HUES64 (cell line): ENCODE measurements around the gene LIMS1.

Source experiments
- H3K27ac ChIP-seq: 2 replicates; pipeline ENCODE4 v1.7.0; 2013; ENCODE audit warnings: low read depth, low read length, inconsistent platforms
- H3K27me3 ChIP-seq: 2 replicates; pipeline ENCODE4 v1.6.1; 2013; ENCODE audit warnings: mild to moderate bottlenecking, low read length; ENCODE audit not compliant: insufficient read depth
- H3K36me3 ChIP-seq: 2 replicates; pipeline ENCODE4 v1.6.1; 2013; ENCODE audit warnings: mild to moderate bottlenecking, low read length; ENCODE audit not compliant: insufficient read depth
- H3K4me1 ChIP-seq: 2 replicates; pipeline ENCODE4 v1.6.1; 2013; ENCODE audit warnings: mild to moderate bottlenecking, low read length, moderate library complexity; ENCODE audit not compliant: insufficient read depth
- H3K4me3 ChIP-seq: 2 replicates; pipeline ENCODE4 v1.5.1; 2013; ENCODE audit warnings: mild to moderate bottlenecking, low read length, moderate library complexity
- H3K9ac ChIP-seq: 2 replicates; pipeline ENCODE4 v1.6.1; 2013; ENCODE audit warnings: mild to moderate bottlenecking, low read depth, low read length
- H3K9me3 ChIP-seq: 2 replicates; pipeline ENCODE4 v1.6.1; 2013; ENCODE audit warnings: low read depth, low read length; ENCODE audit not compliant: insufficient read depth
- WGBS: fragments of 150-250, 120-280 bp; methylation state at CpG from one replicate; pipeline ENCODE4 v1.1.7; 2013; ENCODE audit warnings: missing lambda C conversion rate; 5-methylcytosine and 5-hydroxymethylcytosine counted together

Gene LIMS1

DNA sequence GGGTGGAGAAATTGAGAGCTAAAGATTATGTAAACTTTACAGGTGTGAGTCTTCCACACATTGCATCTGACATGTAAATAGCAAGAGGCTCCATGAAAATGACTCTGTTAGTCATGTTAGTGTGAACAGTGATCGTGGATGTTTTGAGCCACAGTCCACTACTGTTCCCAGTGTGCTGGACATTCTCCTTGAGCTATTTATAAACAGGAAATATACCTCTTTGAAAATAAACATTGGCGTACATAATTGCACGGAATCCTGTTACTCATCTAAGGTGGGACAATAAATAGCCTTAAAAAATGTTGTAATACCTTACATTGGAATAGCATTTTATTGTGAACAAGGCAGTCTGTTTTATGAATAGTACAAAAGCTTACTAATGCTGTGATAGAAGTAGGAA is 37.0 kb downstream of the LIMS1 start:
- no peak overlapping the region for H3K27ac ChIP-seq
- no peaks in the 10 kb centered on the region for H3K36me3 ChIP-seq
- H3K9ac ChIP-seq: no peak overlapping the region
- H3K4me1 ChIP-seq: peaks cover 30% of the 10 kb centered on the region
- no peak overlapping the region for H3K4me3 ChIP-seq
- no peaks in the 10 kb centered on the region for H3K27me3 ChIP-seq
- H3K9me3 ChIP-seq: no peaks in the 10 kb centered on the region
- WGBS: 95% methylated on average over 1 of the region's 3 CpGs

DNA sequence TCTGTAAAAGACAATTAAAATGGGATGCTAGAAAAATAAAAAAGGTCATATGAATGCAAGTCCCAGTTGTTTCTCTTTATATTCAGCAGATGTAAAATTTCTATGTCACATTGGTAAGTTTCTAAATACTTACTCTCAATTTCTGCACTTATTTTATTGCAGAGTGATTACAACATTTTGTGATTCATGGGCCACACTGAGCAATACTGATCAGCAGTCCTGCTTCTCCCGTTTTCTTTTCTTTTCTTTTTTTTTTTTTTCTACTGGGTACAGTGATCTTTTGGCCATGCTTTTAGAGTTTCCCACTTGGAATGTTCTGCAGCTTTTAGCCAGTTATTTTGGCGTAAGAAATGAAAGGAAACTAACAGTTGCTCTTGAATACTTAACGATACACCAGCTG is 38.8 kb downstream of the LIMS1 start:
- no peak overlapping the region for H3K9ac ChIP-seq
- H3K27ac ChIP-seq: no peak overlapping the region
- no peaks in the 10 kb centered on the region for H3K27me3 ChIP-seq
- no peak overlapping the region for H3K4me3 ChIP-seq
- H3K4me1 ChIP-seq: peaks cover 30% of the 10 kb centered on the region
- WGBS: 87% methylated on average over 3 of the region's 3 CpGs
- H3K36me3 ChIP-seq: no peaks in the 10 kb centered on the region
- no peaks in the 10 kb centered on the region for H3K9me3 ChIP-seq

- no peaks in the 10 kb centered on the region for H3K9me3 ChIP-seq
- H3K9ac ChIP-seq: no peak overlapping the region
- no peak overlapping the region for H3K27ac ChIP-seq
- no peaks in the 10 kb centered on the region for H3K27me3 ChIP-seq
- H3K4me1 ChIP-seq: peaks cover 30% of the 10 kb centered on the region
- 32% methylated on average over 2 of the region's 2 CpGs for WGBS
- no peak overlapping the region for H3K4me3 ChIP-seq
- H3K36me3 ChIP-seq: no peaks in the 10 kb centered on the region
These were observed 40.1 kb downstream of the LIMS1 start for GRCh38 chr2:108574332-108574731.

DNA sequence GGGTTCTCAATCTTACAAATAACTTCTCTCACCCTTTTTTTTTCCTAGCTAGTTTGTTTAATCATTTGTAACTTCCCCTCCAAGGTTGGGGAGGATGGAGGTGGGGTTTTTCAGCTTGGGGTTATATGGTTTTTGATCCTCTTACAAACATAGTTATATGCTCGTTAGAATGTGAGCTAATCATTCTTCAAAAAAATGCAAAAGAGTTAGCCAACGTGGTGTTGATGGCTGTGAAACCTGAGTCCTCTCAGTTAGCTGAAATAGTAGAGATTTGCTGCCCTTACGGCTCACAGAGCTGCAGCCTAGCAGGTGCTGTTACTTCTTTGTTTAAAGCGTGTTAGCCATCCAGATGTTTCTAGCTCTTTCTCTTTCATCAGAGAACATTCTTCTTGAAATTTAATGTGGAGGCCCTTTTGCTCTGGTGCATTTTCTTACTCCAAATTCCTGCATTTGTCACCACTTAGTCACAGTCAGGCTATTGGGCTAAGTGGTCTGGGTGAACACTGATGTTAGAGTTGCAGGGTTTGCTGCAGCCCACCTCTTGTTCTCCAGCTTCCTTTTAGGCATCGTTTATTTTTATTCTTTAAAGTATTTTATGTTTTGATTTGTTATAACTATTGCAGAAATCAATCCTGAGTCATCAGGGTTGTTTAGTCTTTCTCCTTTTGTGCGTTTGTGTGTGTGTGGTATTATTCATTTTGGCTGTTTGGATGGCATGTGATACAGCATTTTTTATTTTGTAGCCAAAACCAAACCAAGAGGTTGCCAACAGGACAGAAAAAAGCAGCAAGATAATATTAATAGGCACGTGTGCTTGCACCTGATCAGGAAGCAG is 41.1 kb downstream of the LIMS1 start:
- H3K4me1 ChIP-seq: peaks cover 30% of the 10 kb centered on the region
- H3K27ac ChIP-seq: peak overlapping the region; percentile 68
- no peaks in the 10 kb centered on the region for H3K36me3 ChIP-seq
- no peaks in the 10 kb centered on the region for H3K9me3 ChIP-seq
- peak overlapping the region; percentile 10; the same call in 1 of the 2 replicates for H3K4me3 ChIP-seq
- WGBS: 30% methylated on average over 5 of the region's 7 CpGs
- H3K9ac ChIP-seq: peak overlapping the region; percentile 35; the same call in 1 of the 2 replicates
- H3K27me3 ChIP-seq: no peaks in the 10 kb centered on the region

- H3K9me3 ChIP-seq: no peaks in the 10 kb centered on the region
- 92% methylated on average over 9 of the region's 9 CpGs for WGBS
- no peak overlapping the region for H3K27ac ChIP-seq
- H3K27me3 ChIP-seq: no peaks in the 10 kb centered on the region
- no peak overlapping the region for H3K9ac ChIP-seq
- peaks cover 30% of the 10 kb centered on the region for H3K4me1 ChIP-seq
- H3K4me3 ChIP-seq: no peak overlapping the region
- no peaks in the 10 kb centered on the region for H3K36me3 ChIP-seq
These were observed 42.8 kb downstream of the LIMS1 start for GRCh38 chr2:108577099-108577498.

DNA sequence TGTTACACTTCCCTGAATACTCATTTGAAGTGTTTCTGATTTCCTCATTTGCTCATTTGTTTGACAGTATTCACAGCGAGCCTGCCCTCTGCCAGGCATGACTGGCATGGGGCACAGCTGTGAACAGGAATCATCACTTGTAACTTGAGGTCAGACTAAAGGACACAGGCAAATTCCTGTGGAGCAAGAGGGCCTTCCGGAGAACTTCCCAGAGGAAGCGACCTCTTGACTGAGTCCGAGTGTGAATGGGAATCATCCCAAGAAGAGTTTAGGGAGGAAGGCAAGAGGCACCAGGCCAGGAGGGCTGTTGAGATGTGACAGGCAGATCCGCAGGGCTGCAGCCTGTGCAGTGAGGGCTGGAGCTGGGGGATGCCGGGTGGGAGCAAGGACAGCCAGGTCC is 45.4 kb downstream of the LIMS1 start:
- Histone ChIP-seq H3K4me3 (no peak overlapping the region), H3K9me3 (no peaks in the 10 kb centered on the region), H3K4me1 (peaks cover 15% of the 10 kb centered on the region), H3K36me3 (no peaks in the 10 kb centered on the region), H3K27me3 (no peaks in the 10 kb centered on the region), H3K27ac (no peak overlapping the region), H3K9ac (no peak overlapping the region)
- WGBS: 90% methylated on average over 6 of the region's 6 CpGs

DNA sequence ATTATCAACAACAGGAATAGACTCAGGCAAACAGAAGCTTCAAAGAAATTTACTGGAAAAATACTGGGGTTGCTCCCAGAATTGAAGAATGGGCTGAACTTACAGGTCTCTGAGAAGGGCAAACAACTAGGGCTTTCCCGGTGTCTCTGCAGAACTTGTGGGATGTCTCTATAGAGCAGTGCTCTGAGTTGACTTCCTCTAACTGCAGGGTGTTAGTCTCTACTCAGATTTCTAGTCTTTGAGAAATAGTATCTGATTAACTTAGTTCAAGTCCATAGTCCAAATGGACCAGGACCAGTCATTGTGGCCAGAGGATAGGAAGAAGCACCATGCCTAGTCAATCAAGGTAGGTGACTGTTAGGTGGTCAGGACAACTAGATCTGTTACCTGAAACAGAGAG is 45.8 kb downstream of the LIMS1 start:
- Histone ChIP-seq H3K36me3 (no peaks in the 10 kb centered on the region), H3K4me3 (no peak overlapping the region), H3K27ac (no peak overlapping the region), H3K9me3 (no peaks in the 10 kb centered on the region), H3K9ac (no peak overlapping the region), H3K4me1 (peaks cover 10% of the 10 kb centered on the region), H3K27me3 (no peaks in the 10 kb centered on the region)
- 93% methylated on average over 1 of the region's 1 CpG for WGBS

DNA sequence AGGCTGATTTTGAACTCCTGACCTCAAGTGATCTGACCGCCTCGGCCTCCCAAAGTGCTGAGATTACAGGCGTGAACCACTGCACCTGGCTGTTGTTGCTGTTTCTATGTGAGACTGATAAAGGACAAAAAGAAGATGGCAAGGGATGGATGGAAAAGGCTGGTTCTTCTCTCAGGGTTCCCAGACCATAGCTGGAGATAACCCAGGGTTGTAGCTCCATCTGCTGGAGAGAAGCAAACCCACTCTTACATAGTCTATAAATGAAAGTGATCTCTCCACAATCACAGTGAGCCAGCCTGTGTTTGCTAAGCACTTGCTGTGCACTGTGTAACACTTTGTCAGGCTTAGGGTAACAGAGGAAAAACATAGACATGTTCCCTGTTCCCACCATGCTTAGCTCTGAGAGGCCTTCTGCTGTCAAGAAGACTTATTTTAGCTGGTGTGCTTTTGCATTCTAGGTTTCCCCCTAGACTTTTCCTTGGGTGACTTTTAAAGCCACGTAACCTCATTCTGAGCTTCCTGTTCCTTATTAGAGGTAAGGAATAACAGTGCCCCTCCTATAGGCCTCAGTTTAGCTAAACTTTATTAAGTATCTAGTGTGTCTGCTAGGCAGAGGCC is 49.7 kb downstream of the LIMS1 start:
- no peaks in the 10 kb centered on the region for H3K9me3 ChIP-seq
- no peak overlapping the region for H3K4me3 ChIP-seq
- H3K9ac ChIP-seq: no peak overlapping the region
- 67% methylated on average over 4 of the region's 4 CpGs for WGBS
- peaks cover 16% of the 10 kb centered on the region; the same call in 1 of the 2 replicates for H3K4me1 ChIP-seq
- H3K27me3 ChIP-seq: no peaks in the 10 kb centered on the region
- no peaks in the 10 kb centered on the region for H3K36me3 ChIP-seq
- H3K27ac ChIP-seq: no peak overlapping the region

- Histone ChIP-seq H3K4me3 (no peak overlapping the region), H3K9me3 (no peaks in the 10 kb centered on the region), H3K27me3 (no peaks in the 10 kb centered on the region), H3K36me3 (no peaks in the 10 kb centered on the region), H3K4me1 (peaks cover 16% of the 10 kb centered on the region; the same call in 1 of the 2 replicates), H3K9ac (no peak overlapping the region), H3K27ac (no peak overlapping the region)
- 95% methylated on average over 4 of the region's 4 CpGs for WGBS
These were observed 51.2 kb downstream of the LIMS1 start for GRCh38 chr2:108585436-108585835.

DNA sequence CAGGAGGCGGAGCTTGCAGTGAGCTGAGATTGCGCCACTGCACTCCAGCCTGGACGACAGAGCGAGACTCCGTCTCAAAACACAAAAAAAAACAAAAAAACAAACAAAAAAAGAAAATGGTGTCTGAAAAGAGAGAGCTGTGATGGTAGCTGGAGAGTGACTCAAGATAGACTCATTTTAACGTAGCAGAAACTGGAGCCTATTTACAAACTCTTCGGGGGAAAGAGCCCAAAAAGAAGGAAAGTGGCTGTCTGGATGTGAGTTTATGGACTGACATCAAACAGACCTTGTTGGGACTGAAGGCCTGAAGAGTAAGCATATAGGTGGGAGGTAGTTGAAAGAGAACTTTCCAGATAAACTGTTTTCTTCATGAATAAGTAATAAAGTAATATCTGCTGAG is 51.8 kb downstream of the LIMS1 start:
- Histone ChIP-seq H3K4me3 (no peak overlapping the region), H3K27me3 (no peaks in the 10 kb centered on the region), H3K4me1 (peaks cover 16% of the 10 kb centered on the region; the same call in 1 of the 2 replicates), H3K36me3 (no peaks in the 10 kb centered on the region), H3K9ac (no peak overlapping the region), H3K27ac (no peak overlapping the region), H3K9me3 (no peaks in the 10 kb centered on the region)
- 94% methylated on average over 3 of the region's 7 CpGs for WGBS

- Histone ChIP-seq H3K36me3 (no peaks in the 10 kb centered on the region), H3K27ac (peak overlapping the region; percentile 16; the same call in 1 of the 2 replicates), H3K9me3 (no peaks in the 10 kb centered on the region), H3K4me3 (no peak overlapping the region), H3K4me1 (peaks cover 16% of the 10 kb centered on the region; the same call in 1 of the 2 replicates), H3K9ac (no peak overlapping the region), H3K27me3 (no peaks in the 10 kb centered on the region)
- 54% methylated on average over 4 of the region's 5 CpGs for WGBS
These were observed 52.4 kb downstream of the LIMS1 start for GRCh38 chr2:108586631-108587030.
